Islet of Langerhans (tissue), 1 donor: Measurements from ENCODE around the gene MBD3.
"Not testable (repeated sequence)": the region's sequence is repeated elsewhere in the genome, so short reads cannot be mapped to it uniquely, and the experiment has no call there.

ENCODE experiments used
- FAIRE-seq: peaks from one replicate; lab custom pipeline; 2011; peaks lifted over from hg19 to GRCh38; lab: Jason Lieb, UNC

Gene MBD3

GRCh38 chr19:1571358-1571757 lies 21.3 kb downstream of the MBD3 start:
- FAIRE-seq, result no peak

GRCh38 chr19:1570836-1571235 lies 21.8 kb downstream of the MBD3 start:
- no peak for FAIRE-seq

GRCh38 chr19:1569997-1570396 lies 22.7 kb downstream of the MBD3 start:
- no peak for FAIRE-seq

- no peak for FAIRE-seq
Measured at GRCh38 chr19:1568320-1569019, 24.2 kb downstream of the MBD3 start, which contains the start of gene MEX3D. MEX3D (minus strand) TSS chr19:1568325; CDS start chr19:1568058, 267 bp downstream.

GRCh38 chr19:1567848-1568227 lies 24.8 kb downstream of the MBD3 start:
- no peak for FAIRE-seq

- no peak for FAIRE-seq
Measured at GRCh38 chr19:1567116-1567847, 25.4 kb downstream of the MBD3 start.

- FAIRE-seq, result no peak
Measured at GRCh38 chr19:1566392-1567115, 26.1 kb downstream of the MBD3 start.

GRCh38 chr19:1563251-1563650 lies 29.4 kb downstream of the MBD3 start:
- FAIRE-seq, result no peak

- FAIRE-seq, result no peak
Measured at GRCh38 chr19:1561236-1561842, 31.3 kb downstream of the MBD3 start.

- no peak for FAIRE-seq
Measured at GRCh38 chr19:1560286-1560882, 32.3 kb downstream of the MBD3 start.

GRCh38 chr19:1558552-1558951 lies 34.1 kb downstream of the MBD3 start:
- FAIRE-seq, result no peak

GRCh38 chr19:1556390-1557070 lies 36.1 kb downstream of the MBD3 start:
- no peak for FAIRE-seq

GRCh38 chr19:1555487-1556389 lies 36.9 kb downstream of the MBD3 start:
- no peak for FAIRE-seq

- FAIRE-seq, result no peak
Measured at GRCh38 chr19:1554968-1555367, 37.7 kb downstream of the MBD3 start.

GRCh38 chr19:1553415-1553814 lies 39.2 kb downstream of the MBD3 start:
- FAIRE-seq, result no peak

GRCh38 chr19:1551068-1552040 lies 41.3 kb downstream of the MBD3 start:
- no peak for FAIRE-seq

- no peak for FAIRE-seq
Measured at GRCh38 chr19:1549332-1549945, 43.2 kb downstream of the MBD3 start.

- no peak for FAIRE-seq
Measured at GRCh38 chr19:1540365-1540925, 52.2 kb downstream of the MBD3 start.

GRCh38 chr19:1539749-1540148 lies 52.9 kb downstream of the MBD3 start:
- not testable (repeated sequence) for FAIRE-seq
